NCI-H1436 (cell line): ENCODE results near the gene FUCA1.
"Not testable (repeated sequence)": the region's sequence is repeated elsewhere in the genome, so short reads cannot be mapped to it uniquely, and the experiment has no call there.

Experiments
- DNase-seq: peaks from one replicate; lab custom pipeline; 2025; lab: John Stamatoyannopoulos, UW

The FUCA1 gene

GRCh38 chr1:23837908-23838307 lies 30.2 kb downstream of the FUCA1 start:
- DNase-seq = no peak

DNA sequence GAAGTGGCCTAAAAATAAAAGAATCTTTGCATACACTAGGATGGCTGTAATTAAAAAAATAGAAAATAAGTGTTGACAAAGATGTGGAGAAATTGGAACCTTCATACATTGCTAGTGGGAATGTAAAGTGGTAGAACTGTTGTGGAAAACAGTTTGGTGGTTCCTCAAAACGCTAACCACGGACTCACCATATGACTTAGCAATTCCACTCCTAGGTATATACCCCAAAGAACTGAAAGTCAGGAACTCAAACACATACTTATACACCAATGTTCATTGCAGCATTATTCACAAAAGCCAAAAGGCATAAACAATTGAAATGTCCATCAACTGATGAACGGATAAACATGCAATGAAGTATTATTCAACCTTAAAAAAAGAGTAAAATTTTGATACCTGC lies 32.1 kb downstream of the FUCA1 start:
- DNase-seq = no peak

DNA sequence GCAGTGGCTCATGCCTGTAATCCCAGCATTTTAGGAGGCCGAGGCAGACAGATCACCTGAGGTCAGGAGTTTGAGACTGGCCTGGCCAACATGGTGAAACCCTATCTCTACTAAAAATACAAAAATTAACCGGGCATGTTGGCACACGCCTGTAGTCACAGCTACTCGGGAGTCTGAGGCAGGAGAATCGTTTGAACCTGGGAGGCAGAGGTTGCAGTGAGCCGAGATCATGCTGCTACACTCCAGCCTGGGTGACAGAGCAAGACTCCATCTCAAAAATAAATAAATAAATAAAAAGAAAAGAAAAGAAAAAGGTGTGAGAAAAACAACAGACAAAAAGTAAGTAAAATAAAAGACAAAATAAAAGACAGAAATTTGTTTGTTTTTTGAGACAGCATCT lies 33.9 kb downstream of the FUCA1 start:
- DNase-seq = not testable (repeated sequence)

- DNase-seq = no peak
Observed at GRCh38 chr1:23827717-23828116, 40.4 kb downstream of the FUCA1 start.

DNA sequence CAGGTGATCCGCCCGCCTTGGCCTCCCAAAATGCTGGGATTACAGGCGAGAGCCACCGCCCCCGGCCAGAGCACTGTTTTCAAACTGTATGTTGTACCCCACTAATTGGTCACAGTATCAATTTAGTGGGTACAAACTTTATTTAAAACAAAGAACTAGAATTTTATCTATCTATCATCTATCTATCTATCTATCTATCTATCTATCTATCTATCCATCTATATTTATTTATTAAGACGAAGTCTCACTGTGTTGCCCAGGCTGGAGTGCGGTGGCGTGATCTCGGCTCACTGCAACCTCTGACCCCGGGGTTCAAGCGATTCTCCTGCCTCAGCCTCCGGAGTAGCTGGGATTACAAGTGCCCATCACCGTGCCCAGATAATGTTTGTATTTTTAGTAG lies 41.5 kb downstream of the FUCA1 start:
- not testable (repeated sequence) for DNase-seq

- no peak for DNase-seq
Observed at GRCh38 chr1:23825762-23826522, 42.1 kb downstream of the FUCA1 start.

DNA sequence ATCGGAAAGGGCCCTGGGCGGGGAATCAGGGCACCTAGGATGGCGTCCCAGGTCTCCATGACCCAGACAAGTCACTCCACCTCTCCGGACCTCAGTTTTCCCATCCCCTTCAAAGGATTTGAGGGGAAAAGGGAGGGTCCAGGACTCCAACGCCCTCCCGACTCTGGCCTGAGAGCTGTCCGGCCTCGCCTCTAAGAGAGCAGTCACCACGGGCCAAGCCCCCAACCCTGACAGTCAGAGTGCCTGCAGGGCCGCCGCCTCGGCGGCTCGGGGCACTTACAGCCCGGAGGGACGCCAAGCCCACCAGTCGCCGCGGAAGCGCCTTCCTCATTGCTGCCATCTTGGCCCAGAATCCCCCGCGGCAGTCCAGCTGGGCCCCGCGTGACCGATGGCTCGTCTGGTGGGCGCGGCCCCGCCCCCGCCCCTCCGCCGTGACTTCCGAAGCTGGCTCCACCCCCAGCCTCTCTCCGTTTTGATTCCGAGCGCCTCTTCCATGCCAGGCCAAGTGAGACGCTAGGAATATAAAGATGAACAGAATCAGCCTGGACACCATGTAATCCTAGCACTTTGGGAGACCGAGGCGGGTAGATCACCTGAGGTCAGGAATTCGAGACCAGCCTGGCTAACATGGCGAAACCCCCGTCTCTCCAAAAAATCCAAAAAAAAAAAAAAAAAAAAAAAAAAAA lies 42.9 kb downstream of the FUCA1 start, which contains the start of gene HMGCL:
Gene HMGCL (minus strand): TSS at position 354 of the 686 bp plus-strand sequence. CDS start 14 bp downstream, at position 340.
- DNase-seq = peak; percentile 86

GRCh38 chr1:23824711-23825075 lies 43.4 kb downstream of the FUCA1 start:
- DNase-seq = no peak

DNA sequence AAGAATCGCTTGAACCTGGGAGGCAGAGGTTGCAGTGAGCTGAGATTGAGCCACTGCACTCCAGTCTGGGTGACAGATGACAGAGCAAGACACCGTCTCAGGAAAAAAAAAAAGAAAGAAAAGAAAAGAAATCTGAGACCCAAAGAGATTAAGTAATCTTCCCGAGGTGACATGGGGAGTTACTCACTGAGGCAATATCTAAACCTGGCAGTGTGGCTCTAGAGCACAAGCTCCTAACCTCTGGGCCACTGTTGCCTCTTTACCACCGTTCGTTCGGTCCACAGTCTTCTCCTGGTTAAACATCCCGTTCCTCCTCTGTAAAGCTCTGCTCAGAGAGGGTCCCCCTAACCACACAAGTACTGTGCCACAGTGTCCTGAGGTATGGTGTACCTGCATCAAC lies 44.3 kb downstream of the FUCA1 start:
- DNase-seq = no peak

DNA sequence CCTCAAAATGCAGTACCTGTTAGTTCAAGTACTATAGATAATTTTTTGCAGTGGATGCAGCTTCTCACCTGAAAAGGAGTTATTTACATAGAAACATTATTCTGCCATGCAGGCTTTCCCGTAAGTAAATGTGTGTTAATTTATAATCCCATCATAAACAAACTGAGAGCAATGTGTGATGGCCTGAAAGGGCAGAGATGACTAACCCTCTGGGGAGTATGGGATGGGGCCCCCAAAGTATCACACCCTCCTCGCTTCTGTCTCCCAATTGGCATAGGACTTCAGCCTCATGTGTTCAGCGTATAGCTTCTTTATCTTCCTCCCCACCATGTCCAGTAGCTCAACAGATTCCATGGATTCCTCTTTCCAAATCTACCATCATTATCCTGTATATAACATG lies 50.5 kb downstream of the FUCA1 start:
- no peak for DNase-seq

GRCh38 chr1:23816906-23817305 lies 51.2 kb downstream of the FUCA1 start:
- DNase-seq = no peak

GRCh38 chr1:23816361-23816760 lies 51.7 kb downstream of the FUCA1 start:
- DNase-seq = no peak

- DNase-seq = no peak
Observed at GRCh38 chr1:23814016-23814415, 54.1 kb downstream of the FUCA1 start.

DNA sequence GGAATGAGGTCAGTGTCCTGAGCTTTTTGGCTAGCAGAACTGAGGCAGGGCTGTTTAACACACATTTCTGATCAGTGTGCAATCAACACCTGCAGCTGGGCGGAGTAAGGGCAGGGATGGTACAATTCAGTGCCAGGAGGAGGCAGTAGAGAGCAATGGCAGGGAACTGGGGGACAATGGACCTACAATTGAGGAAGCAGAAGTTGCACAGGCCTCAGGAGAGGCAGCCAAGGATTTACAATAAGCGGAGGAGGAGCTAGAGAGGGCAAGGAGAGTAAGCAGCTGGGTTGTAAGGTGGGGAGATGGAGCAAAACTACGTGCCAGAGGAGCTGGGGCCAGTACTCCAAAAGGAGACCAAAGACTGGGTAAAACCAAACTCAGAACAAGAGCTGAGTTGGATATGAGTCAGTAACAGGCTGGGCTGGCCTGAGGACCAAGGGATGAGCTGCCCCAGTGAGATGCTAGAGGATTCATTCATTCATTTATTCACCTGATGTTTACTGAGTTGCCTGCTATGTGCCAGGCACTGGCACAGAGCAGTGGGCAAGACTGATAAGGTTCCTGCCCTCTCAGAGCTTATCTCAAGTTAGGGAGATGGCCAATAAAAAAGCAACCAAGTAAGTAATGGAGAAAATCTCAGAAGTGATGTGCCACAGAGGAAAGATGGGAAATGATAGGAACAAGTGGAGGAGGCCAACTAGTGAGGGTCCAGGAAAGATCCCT lies 57.1 kb downstream of the FUCA1 start:
- DNase-seq = no peak

DNA sequence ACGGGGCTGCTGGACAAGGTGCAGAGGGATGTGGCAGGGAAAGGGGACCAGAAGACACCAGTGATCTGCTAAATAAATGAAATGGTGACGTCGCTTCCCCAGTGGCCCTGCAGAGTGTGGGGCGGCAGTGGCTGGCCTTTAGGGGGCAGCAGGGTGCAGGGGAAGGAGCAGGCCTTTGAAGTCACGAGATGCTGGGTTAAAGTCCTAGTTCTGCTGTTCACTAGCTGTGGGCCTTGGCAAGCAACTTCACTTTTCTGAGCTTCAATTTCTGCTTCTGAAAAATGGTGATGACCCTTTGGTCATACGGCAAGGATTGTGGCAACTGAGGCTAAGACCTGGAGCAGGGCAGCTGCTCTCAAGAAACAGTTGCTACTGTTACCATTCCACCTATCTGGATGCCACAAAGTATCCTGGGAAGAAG lies 58.3 kb downstream of the FUCA1 start:
- peak; percentile 38 for DNase-seq

- DNase-seq = no peak
Observed at GRCh38 chr1:23807453-23807852, 60.6 kb downstream of the FUCA1 start.

DNA sequence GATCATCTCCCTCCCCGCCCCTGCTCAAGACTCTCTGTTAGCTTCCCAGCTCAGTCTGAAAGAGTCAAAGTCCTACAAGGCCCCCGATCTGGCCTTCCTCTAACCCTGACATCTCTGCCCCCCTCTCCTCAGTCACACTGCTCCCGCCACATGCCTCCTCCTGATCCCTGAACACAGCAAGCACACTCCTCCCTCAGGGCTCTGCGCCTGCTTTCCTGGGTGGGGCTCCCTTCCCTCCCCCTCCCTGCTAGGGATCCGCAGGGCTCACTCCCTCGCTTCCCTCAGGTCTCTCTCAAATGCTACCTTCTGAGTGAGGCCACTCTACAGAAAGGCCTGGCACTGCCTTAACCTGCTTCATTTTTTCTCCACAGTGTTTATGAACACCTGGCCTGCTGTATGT lies 61.8 kb downstream of the FUCA1 start:
- DNase-seq = no peak

GRCh38 chr1:23805025-23805424 lies 63.1 kb downstream of the FUCA1 start:
- no peak for DNase-seq

GRCh38 chr1:23804183-23804835 lies 63.8 kb downstream of the FUCA1 start:
- DNase-seq = no peak

GRCh38 chr1:23803674-23804073 lies 64.4 kb downstream of the FUCA1 start:
- DNase-seq = no peak

- DNase-seq = not testable (repeated sequence)
Observed at GRCh38 chr1:23802809-23803342, 65.2 kb downstream of the FUCA1 start.

GRCh38 chr1:23801876-23802275 lies 66.2 kb downstream of the FUCA1 start:
- DNase-seq = no peak
